ENCODE measurements around the gene MRPS30.

DNA sequence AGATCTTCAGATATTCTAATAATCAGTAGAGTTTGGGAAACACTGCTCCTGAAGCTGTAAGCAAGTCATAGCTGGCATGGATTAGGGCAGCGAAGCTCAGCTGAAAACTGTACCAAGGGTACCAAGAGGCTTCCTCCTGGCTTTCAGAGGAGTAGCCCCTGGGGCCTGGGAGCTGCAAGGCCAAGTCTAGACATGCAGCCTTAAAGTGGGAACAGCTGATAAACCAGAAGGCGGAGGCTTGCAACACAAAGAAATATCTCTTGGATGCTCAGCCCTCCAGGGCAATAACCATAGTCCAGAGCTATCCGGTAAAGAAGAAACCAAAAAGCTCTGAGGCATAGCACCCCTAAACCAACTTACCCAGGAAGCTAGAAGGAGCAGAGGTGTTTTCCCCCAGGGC, 51.5 kb downstream of the MRPS30 start:
- no peak for TF ChIP-seq EP300 (conservative IDR thresholded peaks at IDR 0.05; ENCODE audit: poor library complexity, severe bottlenecking)
- TF ChIP-seq, protein P1, sequence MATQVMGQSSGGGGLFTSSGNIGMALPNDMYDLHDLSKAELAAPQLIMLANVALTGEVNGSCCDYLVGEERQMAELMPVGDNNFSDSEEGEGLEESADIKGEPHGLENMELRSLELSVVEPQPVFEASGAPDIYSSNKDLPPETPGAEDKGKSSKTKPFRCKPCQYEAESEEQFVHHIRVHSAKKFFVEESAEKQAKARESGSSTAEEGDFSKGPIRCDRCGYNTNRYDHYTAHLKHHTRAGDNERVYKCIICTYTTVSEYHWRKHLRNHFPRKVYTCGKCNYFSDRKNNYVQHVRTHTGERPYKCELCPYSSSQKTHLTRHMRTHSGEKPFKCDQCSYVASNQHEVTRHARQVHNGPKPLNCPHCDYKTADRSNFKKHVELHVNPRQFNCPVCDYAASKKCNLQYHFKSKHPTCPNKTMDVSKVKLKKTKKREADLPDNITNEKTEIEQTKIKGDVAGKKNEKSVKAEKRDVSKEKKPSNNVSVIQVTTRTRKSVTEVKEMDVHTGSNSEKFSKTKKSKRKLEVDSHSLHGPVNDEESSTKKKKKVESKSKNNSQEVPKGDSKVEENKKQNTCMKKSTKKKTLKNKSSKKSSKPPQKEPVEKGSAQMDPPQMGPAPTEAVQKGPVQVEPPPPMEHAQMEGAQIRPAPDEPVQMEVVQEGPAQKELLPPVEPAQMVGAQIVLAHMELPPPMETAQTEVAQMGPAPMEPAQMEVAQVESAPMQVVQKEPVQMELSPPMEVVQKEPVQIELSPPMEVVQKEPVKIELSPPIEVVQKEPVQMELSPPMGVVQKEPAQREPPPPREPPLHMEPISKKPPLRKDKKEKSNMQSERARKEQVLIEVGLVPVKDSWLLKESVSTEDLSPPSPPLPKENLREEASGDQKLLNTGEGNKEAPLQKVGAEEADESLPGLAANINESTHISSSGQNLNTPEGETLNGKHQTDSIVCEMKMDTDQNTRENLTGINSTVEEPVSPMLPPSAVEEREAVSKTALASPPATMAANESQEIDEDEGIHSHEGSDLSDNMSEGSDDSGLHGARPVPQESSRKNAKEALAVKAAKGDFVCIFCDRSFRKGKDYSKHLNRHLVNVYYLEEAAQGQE (IDR thresholded peaks at IDR 0.05; ENCODE audit: borderline replicate concordance) = no peak
